Stimulated activated memory B cell treated with anti-CD40 and anti-IgM and Interleukin-4, amounts not matched to agents 10 μg/mL and 1 μg/mL and 100 μg/mL, for 72 hours (primary cell): ENCODE measurements around the gene FASLG.
"Not testable (repeated sequence)": the region's sequence is repeated elsewhere in the genome, so short reads cannot be mapped to it uniquely, and the experiment has no call there.

Experiments used
- ATAC-seq: fragments of 150-1000 bp; cut with Tn5 transposase; 2 replicates; pipeline ENCODE4 v1.10.0; 2021
- H3K27ac Mint-ChIP-seq: one replicate; pipeline ENCODE4 v1.8.0; 2022; ENCODE audit warnings: mild to moderate bottlenecking, mixed read lengths
- H3K27me3 Mint-ChIP-seq: one replicate; pipeline ENCODE4 v1.8.0; 2022; ENCODE audit warnings: mixed read lengths
- H3K36me3 Mint-ChIP-seq: one replicate; pipeline ENCODE4 v1.8.0; 2022; ENCODE audit warnings: mixed read lengths
- H3K4me1 Mint-ChIP-seq: one replicate; pipeline ENCODE4 v1.8.0; 2022; ENCODE audit warnings: mixed read lengths
- H3K4me3 Mint-ChIP-seq: one replicate; pipeline ENCODE4 v1.8.0; 2022; ENCODE audit warnings: mild to moderate bottlenecking, moderate library complexity, mixed read lengths
- H3K9me3 Mint-ChIP-seq: one replicate; pipeline ENCODE4 v1.8.0; 2022; ENCODE audit warnings: mixed read lengths

Gene FASLG

DNA sequence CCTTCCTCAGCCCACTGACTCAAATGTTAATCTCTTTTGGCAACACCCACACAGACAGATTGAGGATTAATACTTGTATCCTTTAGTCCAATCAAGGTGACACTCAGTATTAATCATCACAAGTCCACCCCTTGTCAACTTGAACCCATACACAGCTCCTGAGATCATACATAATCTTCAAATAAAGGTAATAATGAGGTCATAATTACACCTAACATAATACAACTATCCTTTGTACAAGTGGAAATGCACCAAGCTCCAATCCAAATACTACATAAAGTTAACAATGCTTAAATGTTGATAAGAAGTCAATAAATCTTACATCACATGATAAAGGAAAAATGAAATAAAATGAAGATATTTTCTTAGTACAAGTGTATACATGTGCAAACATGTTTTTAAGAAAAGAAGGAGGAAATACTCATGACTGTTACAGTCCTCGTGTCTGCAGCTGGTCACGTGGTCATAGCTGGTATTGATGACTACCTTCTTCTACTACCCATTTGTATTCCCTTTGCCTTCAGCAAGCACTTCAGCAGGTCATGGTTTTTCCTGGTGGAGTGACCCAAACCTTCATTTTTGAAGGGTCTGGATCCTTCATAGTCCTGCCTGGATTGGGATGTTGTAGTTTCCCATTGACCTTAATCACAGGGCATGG is 29.7 kb downstream of the FASLG start:
- H3K36me3 Mint-ChIP-seq: not testable (repeated sequence)

DNA sequence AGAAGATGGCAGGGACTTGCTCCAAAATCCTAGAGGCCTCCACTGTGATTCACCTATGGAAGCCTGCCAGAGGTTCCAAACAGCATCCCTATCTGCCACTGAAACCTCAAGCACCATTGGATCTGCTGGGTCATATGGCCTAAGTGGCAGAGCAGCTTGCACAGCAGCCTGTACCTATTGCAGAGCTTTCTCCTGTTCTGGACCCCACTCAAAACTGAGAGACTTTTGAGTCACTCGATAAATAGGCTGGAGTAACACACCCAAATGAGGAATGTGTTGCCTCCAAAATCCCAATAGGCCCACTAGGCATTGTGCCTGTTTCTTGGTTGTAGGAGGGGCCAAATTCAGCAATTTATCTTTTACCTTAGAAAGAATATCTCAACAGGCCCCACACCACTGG is 32.0 kb downstream of the FASLG start:
- not testable (repeated sequence) for H3K36me3 Mint-ChIP-seq, H3K9me3 Mint-ChIP-seq, H3K4me3 Mint-ChIP-seq, H3K27ac Mint-ChIP-seq, H3K27me3 Mint-ChIP-seq, H3K4me1 Mint-ChIP-seq, ATAC-seq

More for the DNA sequence above, 29.7 kb downstream of the FASLG start:
- not testable (repeated sequence) for H3K9me3 Mint-ChIP-seq, H3K4me3 Mint-ChIP-seq, ATAC-seq, H3K27me3 Mint-ChIP-seq, H3K27ac Mint-ChIP-seq, H3K4me1 Mint-ChIP-seq

DNA sequence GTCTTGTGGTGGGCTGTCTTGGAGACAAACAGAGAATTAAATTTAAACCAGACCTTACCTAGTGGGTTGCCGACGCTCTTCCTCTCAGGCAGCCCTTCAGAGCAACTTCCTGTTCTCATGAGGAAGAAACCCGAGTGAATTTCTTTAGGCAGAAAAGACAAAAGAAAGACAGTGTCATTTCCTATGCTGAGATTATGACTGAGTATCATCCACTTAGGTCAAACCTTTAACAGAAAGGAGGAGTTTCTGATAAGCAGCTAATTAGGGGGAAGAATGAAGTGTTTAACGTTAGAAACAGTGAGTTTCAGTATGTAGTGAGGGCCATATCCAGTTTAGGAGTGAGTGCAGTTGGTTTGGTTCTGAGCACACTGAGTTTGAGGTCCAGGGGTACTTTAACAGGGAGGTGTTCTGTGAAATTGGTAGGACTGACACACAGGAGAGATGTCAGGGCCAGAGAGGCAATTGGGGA is 38.7 kb downstream of the FASLG start:
- ATAC-seq: peak; percentile 69
- Mint-ChIP-seq H3K36me3 (no peaks in the 10 kb centered on the region), H3K4me3 (no peak overlapping the region), H3K27me3 (no peaks in the 10 kb centered on the region), H3K4me1 (peaks cover 26% of the 10 kb centered on the region), H3K27ac (peak overlapping the region; percentile 83), H3K9me3 (no peaks in the 10 kb centered on the region)

DNA sequence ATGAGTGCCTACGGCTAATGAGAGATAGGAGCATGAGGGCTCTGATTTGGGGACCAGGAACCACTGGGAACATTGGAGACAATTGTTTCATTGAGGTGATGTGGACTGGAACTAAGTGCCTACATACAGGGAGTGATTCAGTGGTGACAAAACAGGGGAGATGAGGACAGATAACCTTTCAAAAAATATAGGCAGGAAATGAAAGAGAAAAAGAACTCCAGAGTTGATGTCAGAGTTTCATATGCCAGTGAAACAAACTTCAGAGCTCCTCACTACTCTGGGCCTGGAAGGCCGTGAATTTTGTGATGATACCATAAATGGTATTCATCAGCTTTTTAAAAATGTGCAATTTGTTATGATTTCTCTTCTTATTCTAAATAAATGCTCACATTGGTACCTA is 39.3 kb downstream of the FASLG start:
- Mint-ChIP-seq H3K4me3 (no peak overlapping the region), H3K4me1 (peaks cover 26% of the 10 kb centered on the region), H3K9me3 (no peaks in the 10 kb centered on the region), H3K27me3 (no peaks in the 10 kb centered on the region), H3K27ac (peak overlapping the region; percentile 83), H3K36me3 (no peaks in the 10 kb centered on the region)
- ATAC-seq: no peak

DNA sequence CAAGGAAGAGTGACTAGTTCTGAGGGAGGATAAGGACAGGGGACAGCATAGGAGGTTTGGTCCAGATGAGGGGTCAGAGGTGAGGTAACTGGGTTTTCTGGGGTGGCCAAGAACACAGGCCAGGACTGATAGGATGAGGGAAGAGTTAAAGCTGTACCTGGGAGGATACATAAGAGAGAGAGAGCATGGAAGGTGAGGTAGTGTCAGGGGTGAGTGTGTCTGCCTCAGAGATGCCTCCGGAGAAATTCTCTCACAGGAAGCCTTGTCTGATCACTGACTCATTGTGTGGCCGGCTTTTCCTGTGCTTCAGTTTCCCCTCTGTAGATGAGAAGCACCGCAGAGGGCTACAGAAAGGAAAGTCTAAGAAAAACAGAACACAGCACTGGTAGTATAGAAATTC is 40.2 kb downstream of the FASLG start:
- Mint-ChIP-seq H3K27me3 (no peaks in the 10 kb centered on the region), H3K4me1 (peaks cover 26% of the 10 kb centered on the region), H3K36me3 (no peaks in the 10 kb centered on the region), H3K27ac (peak overlapping the region; percentile 43), H3K4me3 (no peak overlapping the region), H3K9me3 (no peaks in the 10 kb centered on the region)
- ATAC-seq: peak; percentile 84

DNA sequence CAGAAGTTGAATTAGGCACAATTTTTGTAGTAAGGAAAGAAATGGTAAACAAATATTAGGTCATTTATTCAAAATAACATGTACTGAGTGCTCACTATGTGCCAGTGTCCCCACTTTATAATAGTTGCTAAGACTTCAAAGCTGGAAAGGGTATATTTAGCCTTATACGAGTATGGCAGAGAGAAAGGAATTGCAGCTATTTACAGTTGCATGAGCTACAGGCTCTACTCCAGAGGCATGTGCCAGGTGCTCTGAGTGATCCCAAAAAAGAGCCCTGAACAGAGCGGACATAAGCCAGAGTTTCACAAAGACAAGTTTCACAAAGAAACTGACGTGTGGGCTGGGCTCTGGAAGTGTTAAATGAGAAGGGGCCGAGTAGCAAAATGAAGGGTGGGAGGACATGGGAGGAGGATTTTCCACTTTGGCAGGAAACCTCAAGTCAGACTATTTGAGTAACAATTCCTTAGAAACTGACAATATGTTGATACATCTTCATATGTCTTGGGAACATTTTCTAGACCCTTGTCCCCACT is 40.9 kb downstream of the FASLG start:
- ATAC-seq: no peak
- Mint-ChIP-seq H3K27me3 (no peaks in the 10 kb centered on the region), H3K4me3 (no peak overlapping the region), H3K4me1 (peaks cover 31% of the 10 kb centered on the region), H3K27ac (no peak overlapping the region), H3K9me3 (no peaks in the 10 kb centered on the region), H3K36me3 (no peaks in the 10 kb centered on the region)

DNA sequence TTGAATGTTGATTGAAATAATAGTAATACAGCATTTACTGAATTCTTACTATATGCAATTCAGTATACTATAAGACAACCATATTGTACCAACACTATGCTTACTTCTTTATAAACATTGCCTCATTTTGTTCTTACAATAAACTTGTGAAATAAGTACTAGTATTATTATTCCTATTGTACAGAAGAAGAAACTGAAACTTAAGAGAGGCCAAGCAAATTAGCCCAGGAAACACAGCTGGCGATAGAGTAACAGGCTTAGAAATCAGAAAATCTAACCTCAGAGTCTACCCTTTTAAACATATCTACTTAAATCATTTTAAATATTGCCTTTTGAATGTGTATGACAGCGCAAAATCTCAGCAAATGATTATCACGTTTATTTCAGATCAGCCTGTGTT is 41.7 kb downstream of the FASLG start:
- Mint-ChIP-seq H3K4me1 (peaks cover 32% of the 10 kb centered on the region), H3K4me3 (no peak overlapping the region), H3K36me3 (no peaks in the 10 kb centered on the region), H3K9me3 (no peaks in the 10 kb centered on the region), H3K27me3 (no peaks in the 10 kb centered on the region), H3K27ac (no peak overlapping the region)
- ATAC-seq: no peak

DNA sequence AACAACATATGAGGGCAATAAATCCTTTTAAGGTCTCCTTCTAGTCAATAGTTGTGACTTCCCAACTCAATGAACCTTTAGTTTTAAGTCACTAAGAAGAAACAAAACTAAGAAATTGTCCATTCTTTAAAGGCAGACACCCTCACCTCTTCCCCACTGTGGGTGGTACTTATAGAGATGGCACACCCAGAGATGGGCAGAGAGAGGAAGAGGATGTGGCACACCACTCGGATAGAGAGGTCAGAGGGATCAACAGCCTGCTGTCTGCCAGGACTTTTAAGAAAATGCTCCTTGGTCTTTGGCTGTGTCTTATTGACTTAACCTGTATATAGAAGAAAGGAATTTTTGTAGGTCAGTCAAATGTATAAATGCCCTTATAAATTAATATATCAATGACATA is 45.1 kb downstream of the FASLG start:
- no peak overlapping the region for H3K4me3 Mint-ChIP-seq
- no peaks in the 10 kb centered on the region for H3K27me3 Mint-ChIP-seq
- no peaks in the 10 kb centered on the region for H3K36me3 Mint-ChIP-seq
- H3K27ac Mint-ChIP-seq: no peak overlapping the region
- H3K4me1 Mint-ChIP-seq: peaks cover 15% of the 10 kb centered on the region
- no peaks in the 10 kb centered on the region for H3K9me3 Mint-ChIP-seq
- ATAC-seq: no peak

DNA sequence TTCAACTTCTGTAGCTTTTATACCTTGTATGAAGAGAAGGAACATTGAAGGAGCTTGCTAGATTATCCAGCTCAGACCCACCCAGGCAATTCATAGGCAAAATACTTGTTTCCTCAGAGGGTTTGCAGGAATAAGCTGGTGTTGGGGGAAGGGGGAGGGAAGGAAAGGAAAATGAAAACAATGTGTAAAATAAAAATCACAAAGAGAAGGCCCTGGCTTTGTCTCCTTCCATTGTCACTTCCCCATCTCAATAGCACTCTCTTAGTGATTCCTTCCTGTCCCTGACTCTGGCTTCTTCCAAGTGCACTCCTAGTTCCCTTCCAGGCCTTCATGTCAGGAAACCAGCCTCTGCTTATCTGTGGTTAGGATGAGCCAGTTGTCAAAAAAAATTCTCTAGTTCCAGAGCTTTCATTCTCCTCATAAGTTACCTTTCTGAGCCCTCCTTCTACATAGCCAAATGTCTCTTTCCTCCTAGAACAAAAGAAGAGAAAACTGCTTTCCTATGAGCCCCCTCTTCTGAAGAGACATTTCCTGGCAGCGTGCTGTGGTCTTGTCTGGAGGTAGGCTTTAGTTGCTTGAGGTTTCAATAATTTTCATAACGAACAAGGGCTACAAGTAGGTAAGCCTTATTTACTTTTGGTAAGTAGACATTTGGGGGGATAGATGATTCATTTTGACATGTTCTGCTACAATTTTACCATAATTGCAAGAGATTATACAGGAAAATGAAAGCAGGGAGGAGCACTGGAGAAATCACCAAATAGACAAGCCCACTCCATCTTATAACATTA is 45.7 kb downstream of the FASLG start:
- Mint-ChIP-seq H3K4me1 (peaks cover 11% of the 10 kb centered on the region), H3K4me3 (no peak overlapping the region), H3K9me3 (no peaks in the 10 kb centered on the region), H3K27me3 (no peaks in the 10 kb centered on the region), H3K27ac (no peak overlapping the region), H3K36me3 (no peaks in the 10 kb centered on the region)
- no peak for ATAC-seq

DNA sequence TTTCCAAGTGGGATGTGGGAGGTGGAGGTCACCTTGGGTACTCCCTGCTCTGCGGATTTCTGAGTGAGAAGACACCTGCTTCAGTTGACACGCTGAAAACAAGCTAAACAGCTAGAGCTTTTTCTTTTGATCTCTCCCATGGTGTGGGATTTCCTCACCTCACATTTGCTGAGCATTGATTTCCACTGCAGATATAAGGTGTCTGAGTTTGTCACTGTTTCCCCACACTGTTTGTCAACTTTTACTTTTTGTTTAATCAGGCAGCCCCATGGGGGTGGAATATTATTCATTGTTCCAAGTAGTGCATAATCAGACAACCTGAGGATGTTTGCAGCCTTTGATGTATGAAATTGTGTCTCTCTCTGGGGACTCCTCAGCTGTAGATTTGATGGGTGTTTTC is 49.5 kb downstream of the FASLG start:
- no peak for ATAC-seq
- Mint-ChIP-seq H3K4me1 (peaks cover 6% of the 10 kb centered on the region), H3K36me3 (peaks cover 4% of the 10 kb centered on the region), H3K9me3 (no peaks in the 10 kb centered on the region), H3K4me3 (no peak overlapping the region), H3K27ac (no peak overlapping the region), H3K27me3 (no peaks in the 10 kb centered on the region)

DNA sequence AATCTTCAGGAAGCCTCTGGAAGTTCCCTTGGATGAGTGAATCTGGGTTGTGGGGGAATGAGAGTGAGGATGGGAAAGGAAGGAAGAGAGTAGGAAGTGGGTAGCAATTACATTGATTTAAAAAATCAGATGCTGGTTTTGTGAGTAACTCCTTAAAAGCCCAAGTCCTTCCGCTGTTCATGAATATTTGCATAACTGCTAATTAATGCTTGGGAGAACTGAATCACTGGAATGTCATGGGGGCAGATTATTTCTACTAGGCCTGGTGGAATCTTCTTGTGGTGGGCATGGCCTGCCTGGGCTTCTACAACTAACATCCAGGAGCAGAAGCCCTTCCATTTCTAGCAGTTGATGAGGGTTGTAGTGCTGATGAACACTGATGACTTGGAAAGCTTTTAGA is 52.7 kb downstream of the FASLG start:
- peaks cover 4% of the 10 kb centered on the region for H3K36me3 Mint-ChIP-seq
- no peak for ATAC-seq
- peaks cover 3% of the 10 kb centered on the region for H3K4me1 Mint-ChIP-seq
- no peaks in the 10 kb centered on the region for H3K9me3 Mint-ChIP-seq
- no peak overlapping the region for H3K27ac Mint-ChIP-seq
- H3K4me3 Mint-ChIP-seq: no peak overlapping the region
- no peaks in the 10 kb centered on the region for H3K27me3 Mint-ChIP-seq

DNA sequence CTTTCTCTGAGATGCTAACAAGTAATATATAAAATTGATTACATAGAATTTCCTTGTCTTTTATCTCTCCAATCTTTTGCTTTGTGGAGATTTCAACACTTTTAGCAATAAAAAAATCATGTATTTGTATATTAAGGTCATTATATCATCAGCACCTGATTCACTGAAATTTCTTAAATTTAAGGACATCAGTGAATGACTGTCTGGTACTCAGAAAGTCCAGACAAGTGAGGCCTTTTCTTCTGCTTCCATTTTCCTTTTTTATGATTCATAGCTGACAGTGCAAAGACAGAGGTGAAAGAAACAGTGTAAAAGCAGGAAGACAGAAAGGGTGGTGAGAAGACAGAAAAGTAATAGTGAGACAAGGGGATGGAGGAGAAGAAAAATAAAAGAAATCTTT is 54.6 kb downstream of the FASLG start:
- ATAC-seq: no peak
- Mint-ChIP-seq H3K27ac (no peak overlapping the region), H3K4me3 (no peak overlapping the region), H3K9me3 (no peaks in the 10 kb centered on the region), H3K4me1 (peaks cover 5% of the 10 kb centered on the region), H3K27me3 (no peaks in the 10 kb centered on the region), H3K36me3 (peaks cover 4% of the 10 kb centered on the region)
